SK-N-SH treated with all-trans-retinoic acid at 6 μM for 48 hours (cell line): ENCODE data around the gene GRID1.

Experiments used
- CSDC2 ChIP-seq: fragments of 250-450 bp; sonication (Bioruptor Pico); IDR thresholded peaks from 2 replicates; pipeline ENCODE4 v1.5.0; 2020; ENCODE audit warnings: mild to moderate bottlenecking, moderate library complexity
- ESRRG ChIP-seq: fragments of 250-450 bp; sonication (Bioruptor Pico); IDR thresholded peaks from 2 replicates; pipeline ENCODE4 v1.6.1; 2021; ENCODE audit warnings: mild to moderate bottlenecking
- OSR1 ChIP-seq: fragments of 250-450 bp; sonication (Bioruptor Pico); IDR thresholded peaks from 2 replicates; pipeline ENCODE4 v1.8.0; 2022; ENCODE audit warnings: moderate library complexity, mild to moderate bottlenecking, inconsistent platforms
- PATZ1 ChIP-seq: fragments of 250-450 bp; sonication (Bioruptor Pico); IDR thresholded peaks from 2 replicates; pipeline ENCODE4 v1.8.0; 2020; ENCODE audit warnings: mild to moderate bottlenecking, moderate library complexity, borderline replicate concordance
- SNAI2 ChIP-seq: fragments of 250-450 bp; sonication (Bioruptor Pico); IDR thresholded peaks from 2 replicates; pipeline ENCODE4 v1.5.0; 2020; ENCODE audit warnings: mild to moderate bottlenecking, moderate library complexity
- TCF4 ChIP-seq: fragments of 250-450 bp; sonication (Bioruptor Pico); IDR thresholded peaks from 2 replicates; pipeline ENCODE4 v1.8.0; 2021; ENCODE audit warnings: mild to moderate bottlenecking, moderate library complexity, borderline replicate concordance
- TSHZ2 ChIP-seq: fragments of 250-450 bp; sonication (Bioruptor Pico); IDR thresholded peaks from 2 replicates; pipeline ENCODE4 v1.5.0; 2020; ENCODE audit warnings: mild to moderate bottlenecking, moderate library complexity
- ZC3H10 ChIP-seq: fragments of 250-450 bp; sonication (Bioruptor Pico); IDR thresholded peaks from 2 replicates; pipeline ENCODE4 v1.5.1; 2021; ENCODE audit warnings: mild to moderate bottlenecking, moderate library complexity
- ZFP30 ChIP-seq: fragments of 450-650 bp; formaldehyde crosslinking; IDR thresholded peaks from 2 replicates; pipeline ENCODE4 v1.5.0; 2022; ENCODE audit warnings: mild to moderate bottlenecking, moderate library complexity
- ZNF565 ChIP-seq: fragments of 450-650 bp; formaldehyde crosslinking; conservative IDR thresholded peaks from 2 replicates; pipeline ENCODE4 v1.5.0; 2020; ENCODE audit warnings: low read depth, mild to moderate bottlenecking, moderate library complexity
- ZNF70 ChIP-seq: fragments of 450-650 bp; formaldehyde crosslinking; IDR thresholded peaks from 2 replicates; pipeline ENCODE4 v1.5.0; 2020; ENCODE audit warnings: mild to moderate bottlenecking, moderate library complexity
- ZNF8 ChIP-seq: fragments of 450-650 bp; formaldehyde crosslinking; IDR thresholded peaks from 2 replicates; pipeline ENCODE4 v1.5.0; 2020; ENCODE audit warnings: mild to moderate bottlenecking, moderate library complexity

GRCh38 chr10:85862771-85863170 is 503.8 kb downstream of the GRID1 start:
- no peak for TF ChIP-seq ZNF8 (CRISPR knock-in tag)
- no peak for TF ChIP-seq PATZ1 (CRISPR knock-in tag)
- TF ChIP-seq OSR1 = no peak
- no peak for TF ChIP-seq SNAI2 (CRISPR knock-in tag)
- TF ChIP-seq ESRRG (CRISPR knock-in tag) = no peak
- no peak for TF ChIP-seq ZC3H10
- no peak for TF ChIP-seq ZNF565 (CRISPR knock-in tag)
- no peak for TF ChIP-seq ZNF70
- no peak for TF ChIP-seq TCF4 (CRISPR knock-in tag)
- no peak for TF ChIP-seq ZFP30 (CRISPR knock-in tag)
- no peak for TF ChIP-seq CSDC2 (CRISPR knock-in tag)
- TF ChIP-seq TSHZ2 (CRISPR knock-in tag) = no peak
